K562 treated with DMSO at 1 percent for 48 hours (cell line): ENCODE measurements around the gene B3GNT9. TPM values are rescaled to one million over a fixed set of nuclear protein-coding genes. Genes with fewer than 3 reads are reported as not detected.

ENCODE experiments used
- total RNA-seq: library from RNA; unstranded; fragments of 300-600 nt; gene quantifications from 2 replicates; pipeline ENCODE4 v1.2.3, GENCODE V29; 2022; ENCODE audit warnings: low replicate concordance; ENCODE audit errors: extremely low read depth

B3GNT9 gene, protein sequence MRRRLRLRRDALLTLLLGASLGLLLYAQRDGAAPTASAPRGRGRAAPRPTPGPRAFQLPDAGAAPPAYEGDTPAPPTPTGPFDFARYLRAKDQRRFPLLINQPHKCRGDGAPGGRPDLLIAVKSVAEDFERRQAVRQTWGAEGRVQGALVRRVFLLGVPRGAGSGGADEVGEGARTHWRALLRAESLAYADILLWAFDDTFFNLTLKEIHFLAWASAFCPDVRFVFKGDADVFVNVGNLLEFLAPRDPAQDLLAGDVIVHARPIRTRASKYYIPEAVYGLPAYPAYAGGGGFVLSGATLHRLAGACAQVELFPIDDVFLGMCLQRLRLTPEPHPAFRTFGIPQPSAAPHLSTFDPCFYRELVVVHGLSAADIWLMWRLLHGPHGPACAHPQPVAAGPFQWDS
- not detected in 2 replicates for total RNA-seq

GRCh38 chr16:67150833-67151396, at the start of gene B3GNT9:
Gene B3GNT9 (minus strand): TSS chr16:67150998. CDS start chr16:67150485, 513 bp downstream.

DNA sequence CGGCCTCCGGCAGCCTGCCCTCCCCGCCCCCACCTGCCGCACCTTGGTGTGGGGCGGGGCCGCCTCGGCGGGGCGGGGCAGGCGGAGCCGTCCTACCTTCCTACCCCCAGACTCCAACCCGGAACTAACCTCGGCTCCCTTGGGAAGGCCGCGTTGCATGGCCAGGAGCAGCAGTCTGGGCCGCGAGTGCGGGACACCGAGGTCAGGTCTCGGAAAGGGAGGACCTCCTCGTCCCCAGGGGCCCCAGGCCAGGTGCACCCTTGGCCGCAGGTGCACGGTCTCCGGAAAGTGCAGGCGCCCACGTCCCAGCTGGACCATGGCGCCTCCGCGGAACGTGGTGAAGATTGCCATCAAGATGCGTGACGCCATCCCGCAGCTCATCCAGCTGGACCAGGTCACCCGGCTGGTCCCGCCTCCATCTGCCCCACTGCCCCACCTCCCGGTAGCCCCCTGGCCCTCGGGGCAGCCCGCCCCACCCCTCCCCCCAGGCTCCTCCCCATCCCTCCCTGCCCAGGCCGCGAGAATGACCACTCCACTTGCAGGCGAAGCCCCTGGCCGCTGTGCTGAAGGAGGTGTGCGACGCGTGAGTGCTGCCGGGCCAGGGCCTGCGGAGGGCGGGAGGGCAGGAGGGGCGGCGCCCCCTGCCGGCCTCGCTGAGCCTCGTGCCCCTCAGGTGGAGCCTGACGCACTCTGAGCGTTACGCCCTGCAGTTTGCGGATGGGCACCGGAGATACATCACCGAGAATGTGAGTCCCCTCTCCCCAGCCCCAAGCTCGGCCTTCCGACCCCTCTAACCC, 48.4 kb upstream of the B3GNT9 start, which contains the start of gene ELMO3:
Gene ELMO3 (plus strand): TSS at position 121 of the 797 bp plus-strand sequence. CDS start 196 bp downstream, at position 317.

GRCh38 chr16:67191995-67192681, 41.3 kb upstream of the B3GNT9 start, which contains the start of gene E2F4:
Gene E2F4 (plus strand): TSS chr16:67192155. CDS start chr16:67192228, 73 bp downstream.

DNA sequence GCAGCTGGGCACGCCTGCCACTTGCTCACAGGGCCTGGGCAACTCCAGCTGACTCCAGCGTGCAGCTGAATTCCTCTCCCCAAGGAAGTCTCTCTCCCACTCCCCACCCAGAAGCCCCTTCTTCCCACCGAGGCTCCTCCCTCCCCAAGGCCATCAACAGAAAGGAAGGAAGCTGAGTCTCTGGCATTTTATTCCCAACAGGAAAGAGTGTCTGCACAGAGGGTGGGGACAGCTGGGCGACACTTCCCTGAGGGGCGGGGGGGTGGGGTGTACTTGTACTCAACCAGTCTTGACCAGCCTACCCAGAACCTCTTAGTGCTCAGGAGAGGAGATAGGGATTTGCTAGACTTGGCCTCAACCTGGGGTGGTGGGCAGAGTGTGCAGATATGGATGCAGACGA, 39.2 kb upstream of the B3GNT9 start, which contains the start of gene EXOC3L1:
Gene EXOC3L1 (minus strand): TSS at position 96 of the 400 bp plus-strand sequence. CDS start 460 bp downstream, outside the sequence.

DNA sequence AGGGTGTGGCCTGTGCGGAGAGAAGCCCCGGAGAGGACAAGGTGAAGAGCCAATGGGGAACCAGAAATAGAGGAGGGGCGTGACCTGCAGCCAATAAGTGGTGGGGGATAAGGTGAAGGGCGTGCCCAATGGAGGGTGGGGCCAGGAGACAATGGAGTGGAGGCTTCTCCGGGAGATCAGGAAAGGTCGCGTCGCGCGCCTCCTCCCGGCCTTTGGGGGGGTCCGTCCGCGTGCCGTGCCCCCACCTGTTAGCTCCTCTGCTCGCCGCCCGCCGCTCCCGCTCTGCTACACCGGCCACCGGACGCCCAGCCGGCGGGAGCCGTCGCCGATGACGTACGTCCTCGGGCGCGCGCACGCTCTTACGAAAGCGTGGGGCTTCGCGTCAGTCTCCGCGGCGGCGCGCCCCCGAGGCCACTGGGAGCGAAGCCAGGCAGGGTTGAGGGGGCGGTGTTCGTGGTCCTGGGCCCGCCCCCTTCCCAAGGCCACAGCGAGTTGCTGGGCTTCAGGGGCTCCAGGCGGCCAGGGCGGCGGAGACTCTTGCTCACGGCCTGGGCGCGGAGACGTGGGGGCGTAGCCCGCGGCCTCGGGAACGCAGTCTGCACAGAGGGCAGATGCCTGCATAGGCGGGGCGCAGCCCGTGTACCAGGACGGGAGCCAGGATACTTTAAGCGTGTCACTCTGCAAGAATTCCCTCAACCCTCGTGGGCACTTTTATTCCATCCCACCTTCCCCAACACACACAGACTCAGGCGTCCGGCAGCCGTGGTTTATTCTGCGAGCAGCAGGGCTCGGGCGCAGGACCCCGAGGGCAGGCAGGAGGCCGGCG, 33.0 kb upstream of the B3GNT9 start, which contains the start of gene MATCAP1:
Gene MATCAP1 (minus strand): TSS at position 337 of the 826 bp plus-strand sequence. CDS start 3,353 bp downstream, outside the sequence.

DNA sequence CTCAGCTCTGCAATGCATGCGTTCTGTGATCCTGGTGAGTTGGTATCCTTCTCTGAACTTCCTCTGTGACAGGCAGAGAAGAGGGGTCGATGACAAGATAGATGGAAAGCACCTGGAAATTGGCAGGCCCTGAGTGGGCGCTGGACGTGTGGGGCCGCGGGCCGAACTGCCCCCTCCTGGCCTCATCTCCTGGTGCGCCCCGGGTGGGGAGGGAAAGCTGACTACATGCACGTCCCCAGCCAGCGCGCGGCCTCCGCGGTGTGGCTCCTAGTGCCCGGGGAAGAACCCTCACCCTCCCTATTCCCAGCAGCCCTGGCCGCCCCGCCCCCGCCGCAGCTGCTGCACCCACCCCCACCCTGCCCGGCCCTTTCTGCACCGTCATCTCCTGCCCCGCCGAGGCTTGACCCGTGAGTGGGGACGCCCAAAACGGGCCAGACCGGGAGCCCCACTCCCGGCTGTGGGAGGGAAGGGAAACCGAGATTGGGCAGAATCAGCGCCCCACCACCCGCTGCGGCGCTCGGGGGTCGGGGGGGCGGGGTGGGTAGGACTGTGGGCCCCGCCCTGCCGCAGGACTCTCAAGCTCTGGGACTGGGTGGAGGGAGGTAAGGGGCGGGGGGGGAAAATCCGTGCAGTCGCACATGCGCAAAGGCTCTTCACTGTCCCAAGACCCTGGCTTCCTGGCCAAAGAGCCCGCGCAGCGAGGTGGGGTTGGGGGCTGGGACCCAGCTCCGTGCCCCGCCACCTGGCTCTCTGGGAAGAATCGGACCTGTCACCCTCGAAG, 19.6 kb upstream of the B3GNT9 start, which contains the start of gene NOL3:
Gene NOL3 (plus strand): TSS at position 371 of the 781 bp plus-strand sequence.

DNA sequence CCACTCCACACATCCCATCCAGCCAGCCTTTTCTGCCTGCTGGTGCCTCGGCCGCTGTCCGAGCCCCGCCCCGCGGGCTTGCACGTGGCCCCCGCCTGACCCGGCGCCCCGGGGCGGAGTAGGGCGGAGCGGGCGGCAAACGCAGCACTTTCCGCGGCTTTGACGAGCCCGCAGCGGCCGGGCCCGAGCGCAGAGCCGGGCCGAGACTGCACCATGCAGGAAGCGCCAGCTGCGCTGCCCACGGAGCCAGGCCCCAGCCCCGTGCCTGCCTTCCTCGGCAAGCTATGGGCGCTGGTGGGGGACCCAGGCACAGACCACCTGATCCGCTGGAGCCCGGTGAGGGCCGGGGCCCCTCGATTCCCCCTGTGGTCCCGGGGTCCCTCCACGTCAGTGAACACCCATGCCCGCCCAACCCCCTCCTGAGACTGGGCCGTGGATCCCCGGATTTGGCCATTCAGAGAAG, 13.8 kb upstream of the B3GNT9 start, which contains the start of gene HSF4:
Gene HSF4 (plus strand): TSS at position 147 of the 463 bp plus-strand sequence. CDS start 67 bp downstream, at position 214.

GRCh38 chr16:67109407-67110135, 41.2 kb downstream of the B3GNT9 start, which contains the start of gene PHAF1:
Gene PHAF1 (plus strand): TSS chr16:67109941. CDS start chr16:67110176, 235 bp downstream.

Other genes with a start within 250 kb of the B3GNT9 start
- not detected in 2 replicates for gene CDH16, start 232.1 kb downstream of the B3GNT9 start, total RNA-seq
- not detected in 2 replicates for gene RRAD, start 225.5 kb downstream of the B3GNT9 start, total RNA-seq
- gene CIAO2B, start 216.6 kb downstream of the B3GNT9 start, total RNA-seq: not detected in 2 replicates
- gene CES2, start 215.5 kb downstream of the B3GNT9 start, total RNA-seq: not detected in 2 replicates
- gene CES3, start 189.7 kb downstream of the B3GNT9 start, total RNA-seq: not detected in 2 replicates
- gene CES4A, start 162.4 kb downstream of the B3GNT9 start, total RNA-seq: not detected in 2 replicates
- gene CBFB, start 121.8 kb downstream of the B3GNT9 start, total RNA-seq: 506 TPM in 1 of 2 replicates, not detected in the other
- gene PHAF1, start 41.1 kb downstream of the B3GNT9 start, total RNA-seq: not detected in 2 replicates
- not detected in 2 replicates for gene TRADD, start 8.9 kb upstream of the B3GNT9 start, total RNA-seq
- gene FBXL8, start 9.0 kb upstream of the B3GNT9 start, total RNA-seq: not detected in 2 replicates
- gene HSF4, start 13.7 kb upstream of the B3GNT9 start, total RNA-seq: not detected in 2 replicates
- not detected in 2 replicates for gene NOL3, start 19.5 kb upstream of the B3GNT9 start, total RNA-seq
- not detected in 2 replicates for gene MATCAP1, start 33.0 kb upstream of the B3GNT9 start, total RNA-seq
- gene EXOC3L1, start 39.1 kb upstream of the B3GNT9 start, total RNA-seq: not detected in 2 replicates
- not detected in 2 replicates for gene E2F4, start 41.2 kb upstream of the B3GNT9 start, total RNA-seq
- gene ELMO3, start 48.1 kb upstream of the B3GNT9 start, total RNA-seq: not detected in 2 replicates
- not detected in 2 replicates for gene TMEM208, start 76.1 kb upstream of the B3GNT9 start, total RNA-seq
- gene FHOD1, start 96.5 kb upstream of the B3GNT9 start, total RNA-seq: not detected in 2 replicates
- not detected in 2 replicates for gene SLC9A5, start 98.0 kb upstream of the B3GNT9 start, total RNA-seq
- not detected in 2 replicates for gene PLEKHG4, start 128.5 kb upstream of the B3GNT9 start, total RNA-seq
- gene KCTD19, start 175.7 kb upstream of the B3GNT9 start, total RNA-seq: not detected in 2 replicates
- not detected in 2 replicates for gene LRRC36, start 175.8 kb upstream of the B3GNT9 start, total RNA-seq
- not detected in 2 replicates for gene TPPP3, start 242.5 kb upstream of the B3GNT9 start, total RNA-seq